GM12865 (cell line): ENCODE measurements around the gene DAPP1.
A peak's percentile ranks its signal among the peaks of the same experiment; 100 is the strongest.

ENCODE experiments used
- DNase-seq: peaks from one replicate; pipeline ENCODE4 v3.0.0; 2010; ENCODE audit warnings: low read depth
- H3K4me3 ChIP-seq: 2 replicates; pipeline ENCODE4 v1.5.1; 2011; ENCODE audit warnings: mild to moderate bottlenecking, low read depth, low read length, control low read depth
- TF ChIP-seq, protein P1 (sequence below): IDR thresholded peaks from 2 replicates; pipeline ENCODE4 v1.5.1; 2011; ENCODE audit warnings: low read length, control low read depth, low read depth, inconsistent platforms; ENCODE audit not compliant: insufficient read depth; ENCODE audit errors: missing control alignments

The DAPP1 gene

DNA sequence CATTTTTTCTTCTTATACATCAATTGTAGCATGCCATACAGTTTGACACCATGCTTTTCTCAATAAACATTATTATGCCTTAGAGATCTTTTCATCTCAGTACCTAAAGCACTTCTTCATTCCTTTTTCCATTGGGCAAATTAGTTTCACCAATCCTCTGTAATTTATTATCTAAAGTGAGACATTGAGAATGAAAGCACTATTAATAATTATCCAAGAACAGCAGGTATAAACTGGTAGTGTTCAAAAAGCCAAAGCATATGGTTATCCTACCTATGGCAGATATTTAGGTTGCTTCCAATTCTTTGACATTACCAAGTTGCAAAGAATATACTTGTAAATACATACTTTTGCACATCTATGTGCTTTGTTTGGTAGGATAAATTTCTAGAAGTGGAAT, 62.0 kb downstream of the DAPP1 start:
- DNase-seq = no peak
- TF ChIP-seq, protein P1, sequence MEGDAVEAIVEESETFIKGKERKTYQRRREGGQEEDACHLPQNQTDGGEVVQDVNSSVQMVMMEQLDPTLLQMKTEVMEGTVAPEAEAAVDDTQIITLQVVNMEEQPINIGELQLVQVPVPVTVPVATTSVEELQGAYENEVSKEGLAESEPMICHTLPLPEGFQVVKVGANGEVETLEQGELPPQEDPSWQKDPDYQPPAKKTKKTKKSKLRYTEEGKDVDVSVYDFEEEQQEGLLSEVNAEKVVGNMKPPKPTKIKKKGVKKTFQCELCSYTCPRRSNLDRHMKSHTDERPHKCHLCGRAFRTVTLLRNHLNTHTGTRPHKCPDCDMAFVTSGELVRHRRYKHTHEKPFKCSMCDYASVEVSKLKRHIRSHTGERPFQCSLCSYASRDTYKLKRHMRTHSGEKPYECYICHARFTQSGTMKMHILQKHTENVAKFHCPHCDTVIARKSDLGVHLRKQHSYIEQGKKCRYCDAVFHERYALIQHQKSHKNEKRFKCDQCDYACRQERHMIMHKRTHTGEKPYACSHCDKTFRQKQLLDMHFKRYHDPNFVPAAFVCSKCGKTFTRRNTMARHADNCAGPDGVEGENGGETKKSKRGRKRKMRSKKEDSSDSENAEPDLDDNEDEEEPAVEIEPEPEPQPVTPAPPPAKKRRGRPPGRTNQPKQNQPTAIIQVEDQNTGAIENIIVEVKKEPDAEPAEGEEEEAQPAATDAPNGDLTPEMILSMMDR = no peak
- H3K4me3 ChIP-seq = no peak overlapping the region

- TF ChIP-seq, protein P1 = no peak
- H3K4me3 ChIP-seq = no peak overlapping the region
- DNase-seq = no peak
These were observed 62.8 kb downstream of the DAPP1 start for GRCh38 chr4:99879458-99879857.

- TF ChIP-seq, protein P1 = peak; percentile 36
- DNase-seq = peak; percentile 52
- no peak overlapping the region for H3K4me3 ChIP-seq
These were observed 68.5 kb downstream of the DAPP1 start for GRCh38 chr4:99885063-99885664.

GRCh38 chr4:99885687-99886086, 69.1 kb downstream of the DAPP1 start:
- TF ChIP-seq, protein P1 = no peak
- no peak overlapping the region for H3K4me3 ChIP-seq
- no peak for DNase-seq

DNA sequence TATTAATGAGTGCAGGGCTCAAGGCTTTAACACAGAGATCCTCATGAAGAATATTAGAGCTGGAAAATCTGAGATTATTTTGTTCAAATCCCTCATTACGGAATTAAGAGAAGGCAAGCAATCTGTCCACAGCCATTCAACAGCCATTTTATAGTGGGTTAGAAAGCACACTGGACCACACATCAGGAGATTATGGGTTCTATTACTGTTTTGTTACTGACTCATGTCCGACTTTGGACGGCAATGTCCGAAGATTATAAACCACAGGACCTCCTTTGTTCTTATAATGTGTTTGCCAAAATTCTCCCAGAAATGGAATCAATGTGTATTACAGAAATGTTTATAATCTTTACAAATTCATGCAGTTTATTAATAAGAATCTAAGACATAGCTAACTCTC, 69.5 kb downstream of the DAPP1 start:
- no peak overlapping the region for H3K4me3 ChIP-seq
- no peak for DNase-seq
- TF ChIP-seq, protein P1 = no peak

GRCh38 chr4:99887837-99888236, 71.2 kb downstream of the DAPP1 start:
- no peak for DNase-seq
- no peak overlapping the region for H3K4me3 ChIP-seq
- TF ChIP-seq, protein P1 = no peak

GRCh38 chr4:99891351-99891750, 74.7 kb downstream of the DAPP1 start:
- TF ChIP-seq, protein P1 = no peak
- H3K4me3 ChIP-seq = no peak overlapping the region
- no peak for DNase-seq
